K562 (cell line): ENCODE data around the gene FGF10. TPM values are rescaled to one million over a fixed set of nuclear protein-coding genes. Genes with fewer than 3 reads are reported as not detected.

Source experiments
- ATAC-seq: fragments of 200-7000 bp; cut with Tn5 transposase; 3 replicates; pipeline ENCODE4 v1.9.1; 2020; ENCODE audit warnings: moderate library complexity
- BruUV-seq: library from RNA; stranded (reverse); fragments of 400-500 nt; replicated peaks from 2 replicates; lab custom pipeline; 2021; lab: Mats Ljungman, UMichigan
- CTCF ChIA-PET: fragments of 300-600 bp; formaldehyde crosslinking; extraction: SDS; loops from one replicate; lab custom pipeline; 2021; ENCODE audit warnings: low intra/inter-chr PET ratio; lab: Yijun Ruan, JAX
- POLR2A ChIA-PET: fragments of 300-600, 350-650 bp; sonication (Branson Sonifier 250); formaldehyde crosslinking; extraction: SDS; loops from one replicate; lab custom pipeline; 2021; ENCODE audit warnings: antibody characterized with exemption, inconsistent platforms; lab: Yijun Ruan, JAX
- DNase-seq, 4 experiments: peaks; one replicate each; pipeline versions ENCODE4 v3.0.0 to v3.0.0-alpha.2; 2011 to 2018; ENCODE audit warnings: low spot score in 3 of 4, mixed read lengths in 3 of 4; ENCODE audit errors: extremely low read depth in 1 of 4
- FAIRE-seq: peaks from 2 replicates; lab custom pipeline; 2011; peaks lifted over from hg19 to GRCh38; lab: Jason Lieb, UNC
- H2AFZ ChIP-seq: 2 replicates; pipeline ENCODE4 v1.6.0; 2011; ENCODE audit warnings: low read depth, low read length, control low read depth, inconsistent platforms
- H3K27ac ChIP-seq: fragments of 200-600 bp; 3 replicates; pipeline ENCODE4 v1.8.0; 2011; ENCODE audit warnings: low read depth, mild to moderate bottlenecking, control low read depth, inconsistent platforms, low read length, moderate library complexity, mixed read lengths; ENCODE audit errors: extremely low read depth
- H3K27me3 ChIP-seq, 2 experiments: fragments of 300-600 bp in 1 of 2; 2 replicates in 1 of 2; 3 replicates in 1 of 2; pipeline versions ENCODE4 v1.6.0 to v1.8.0; 2011; ENCODE audit warnings: inconsistent platforms in 2 of 2, low read length in 2 of 2, mild to moderate bottlenecking in 1 of 2, mixed read lengths in 1 of 2, moderate library complexity in 1 of 2; ENCODE audit not compliant: control insufficient read depth in 2 of 2, insufficient read depth in 2 of 2
- H3K36me3 ChIP-seq: fragments of 300-600 bp; 3 replicates; pipeline ENCODE4 v1.8.0; 2011; ENCODE audit warnings: mild to moderate bottlenecking, low read length, inconsistent platforms; ENCODE audit not compliant: control insufficient read depth, insufficient read depth
- H3K4me1 ChIP-seq, 2 experiments: fragments of 200-600 bp in 1 of 2; replicated peaks in 1 of 2; 2 replicates in 1 of 2; 3 replicates in 1 of 2; pipeline versions ENCODE4 v1.5.1 to v1.8.0; 2011; ENCODE audit warnings: inconsistent platforms in 2 of 2, low read length in 2 of 2, mild to moderate bottlenecking in 1 of 2, mixed read lengths in 1 of 2, moderate library complexity in 1 of 2; ENCODE audit not compliant: control insufficient read depth in 2 of 2, insufficient read depth in 2 of 2
- H3K4me2 ChIP-seq: 2 replicates; pipeline ENCODE4 v1.6.1; 2011; ENCODE audit warnings: low read length, control low read depth, inconsistent platforms, mixed read lengths; ENCODE audit not compliant: insufficient read depth
- H3K4me3 ChIP-seq: fragments of 200-600 bp; sonication (generic), shearing (Covaris generic); 2 replicates; pipeline ENCODE4 v1.5.1; 2016; ENCODE audit warnings: control low read depth, inconsistent platforms
- H3K79me2 ChIP-seq: fragments of 200-600 bp; 3 replicates; pipeline ENCODE4 v1.8.0; 2011; ENCODE audit warnings: low read length, inconsistent platforms; ENCODE audit not compliant: control insufficient read depth, insufficient read depth
- H3K9ac ChIP-seq, 2 experiments: 2 replicates each; pipeline versions ENCODE4 v1.6.0 to v1.6.1; 2011; ENCODE audit warnings: low read depth in 2 of 2, low read length in 2 of 2, control low read depth in 1 of 2, inconsistent platforms in 1 of 2, mild to moderate bottlenecking in 1 of 2, mixed read lengths in 1 of 2; ENCODE audit not compliant: insufficient read depth in 1 of 2
- H3K9me1 ChIP-seq: one replicate; pipeline ENCODE4 v1.6.0; 2011; ENCODE audit warnings: inconsistent platforms, mild to moderate bottlenecking, low read length, moderate library complexity; ENCODE audit not compliant: control insufficient read depth, insufficient read depth
- H3K9me3 ChIP-seq: replicated peaks from 2 replicates; pipeline ENCODE4 v1.5.1; 2011; ENCODE audit warnings: low read depth, low read length, inconsistent platforms; ENCODE audit not compliant: control insufficient read depth, insufficient read depth
- H4K20me1 ChIP-seq: replicated peaks from 2 replicates; pipeline ENCODE4 v1.6.1; 2011; ENCODE audit warnings: low read length, inconsistent platforms, mixed read lengths; ENCODE audit not compliant: control insufficient read depth, insufficient read depth
- BRF1 ChIP-seq: IDR thresholded peaks from 3 replicates; pipeline ENCODE4 v1.6.1; 2011; ENCODE audit warnings: borderline replicate concordance, mild to moderate bottlenecking; ENCODE audit not compliant: insufficient read length; ENCODE audit errors: extremely low read depth
- FOSL1 ChIP-seq: fragments of 200-800 bp; sonication (Bioruptor generic); conservative IDR thresholded peaks from 2 replicates; pipeline ENCODE4 v1.6.1; 2016; ENCODE audit warnings: missing genetic modification characterization, missing compliant biosample characterization
- FOXM1 ChIP-seq, 2 experiments: fragments of 450-650 bp in 1 of 2; sonication (generic) in 1 of 2; formaldehyde crosslinking in 1 of 2; IDR thresholded peaks; 2 replicates each; pipeline versions ENCODE4 v1.6.1 to v1.9.0; 2017 to 2022; ENCODE audit warnings: low read depth in 2 of 2, mild to moderate bottlenecking in 2 of 2, missing genetic modification reagents in 1 of 2, moderate library complexity in 1 of 2
- GTF2E2 ChIP-seq: fragments of 200-800 bp; sonication (Bioruptor generic); IDR thresholded peaks from 2 replicates; pipeline ENCODE4 v1.6.1; 2016; ENCODE audit warnings: missing genetic modification characterization, missing compliant biosample characterization
- HDAC2 ChIP-seq: fragments of 450-650 bp; IDR thresholded peaks from 2 replicates; pipeline ENCODE4 v1.6.1; 2016; ENCODE audit warnings: mild to moderate bottlenecking
- HNRNPUL1 ChIP-seq: fragments of 200-400 bp; formaldehyde crosslinking; IDR thresholded peaks from 2 replicates; pipeline ENCODE4 v1.6.1; 2017; ENCODE audit warnings: low read length
- KDM1A ChIP-seq, 2 experiments: fragments of 450-650 bp; IDR thresholded peaks; 2 replicates each; pipeline ENCODE4 v1.6.1; 2016; ENCODE audit warnings: mild to moderate bottlenecking in 2 of 2
- KLF1 ChIP-seq: fragments of 450-650 bp; IDR thresholded peaks from 2 replicates; pipeline ENCODE4 v1.6.1; 2016; ENCODE audit warnings: missing genetic modification characterization, missing compliant biosample characterization
- NR1H2 ChIP-seq: sonication (generic); formaldehyde crosslinking; IDR thresholded peaks from 2 replicates; pipeline ENCODE4 v1.4.0; 2020; ENCODE audit warnings: mild to moderate bottlenecking, missing genetic modification reagents
- PML ChIP-seq: IDR thresholded peaks from 2 replicates; pipeline ENCODE4 v1.6.1; 2012; ENCODE audit warnings: low read length, inconsistent platforms
- RAD51 ChIP-seq: fragments of 450-650 bp; IDR thresholded peaks from 2 replicates; pipeline ENCODE4 v1.7.1; 2016; ENCODE audit warnings: low read depth, mild to moderate bottlenecking, borderline replicate concordance
- RBM22 ChIP-seq: fragments of 200-400 bp; formaldehyde crosslinking; IDR thresholded peaks from 2 replicates; pipeline ENCODE4 v1.6.1; 2018; ENCODE audit warnings: low read length, low read depth; ENCODE audit not compliant: poor library complexity, severe bottlenecking
- SRSF3 ChIP-seq: fragments of 200-400 bp; formaldehyde crosslinking; IDR thresholded peaks from 2 replicates; pipeline ENCODE4 v1.6.1; 2016; ENCODE audit warnings: mild to moderate bottlenecking, low read length, moderate library complexity; ENCODE audit not compliant: insufficient read depth
- in situ Hi-C: fragments of 300-500 bp; cut with MboI; formaldehyde crosslinking; loops from 4 replicates; pipeline ENCODE4 v1.15.0; 2018; ENCODE audit warnings: inconsistent platforms, mixed read lengths
- intact Hi-C: fragments of 100-400 bp; cut with micrococcal nuclease; formaldehyde crosslinking; loops from 2 replicates; pipeline ENCODE4 v1.14.2; 2022
- polyA plus RNA-seq, 8 experiments: library from polyadenylated mRNA; depleted of rRNA in 4 of 8; stranded (reverse) in 5 of 8; unstranded in 3 of 8; fragments of >200 nt; fragmentation: Nextera tagmentation in 2 of 8; fragmentation: Illumina TruSeq in 1 of 8; extraction: Ambion mirVana in 2 of 8; extraction: Trizol in 1 of 8; gene quantifications; 2 replicates each; pipeline versions ENCODE4 v1.2.1 to v1.2.3, GENCODE V29; 2011 to 2014; ENCODE audit warnings: inconsistent platforms in 1 of 8, missing spikeins in 1 of 8
- total RNA-seq, 7 experiments: library from RNA; depleted of rRNA in 6 of 7; stranded (reverse); fragments of >200 nt in 6 of 7; fragmentation: Illumina TruSeq in 2 of 7; extraction: Trizol in 2 of 7; gene quantifications; 2 replicates each; pipeline versions ENCODE4 v1.2.1 to v1.2.3, GENCODE V29; 2011 to 2021; ENCODE audit warnings: low replicate concordance in 1 of 7
- TF ChIP-seq, protein P1 (sequence below), 2 experiments: fragments of 450-650 bp in 1 of 2; sonication (generic) in 1 of 2; formaldehyde crosslinking in 1 of 2; IDR thresholded peaks in 1 of 2; conservative IDR thresholded peaks in 1 of 2; 2 replicates each; pipeline versions ENCODE4 v1.6.1 to v1.8.1; 2016 to 2023; ENCODE audit warnings: mild to moderate bottlenecking in 2 of 2, moderate library complexity in 2 of 2, inconsistent platforms in 1 of 2, missing genetic modification reagents in 1 of 2
- TF ChIP-seq, protein P2 (sequence below): fragments of 200-800 bp; sonication (Bioruptor generic); IDR thresholded peaks from 2 replicates; pipeline ENCODE4 v1.6.1; 2017; ENCODE audit warnings: missing genetic modification characterization, missing compliant biosample characterization
- TF ChIP-seq, protein P3 (sequence below): IDR thresholded peaks from 2 replicates; pipeline ENCODE4 v1.6.1; 2011; ENCODE audit not compliant: insufficient read length; ENCODE audit errors: extremely low read depth
- TF ChIP-seq, protein P4 (sequence below): fragments of 450-650 bp; formaldehyde crosslinking; IDR thresholded peaks from 2 replicates; pipeline ENCODE4 v1.4.0; 2020; ENCODE audit warnings: mild to moderate bottlenecking

Gene FGF10
- total and polyA plus RNA-seq, 9 of the 15 experiments (the other 6 are each of a cell fraction or from before 2014, with no cell fraction given): not detected

DNA sequence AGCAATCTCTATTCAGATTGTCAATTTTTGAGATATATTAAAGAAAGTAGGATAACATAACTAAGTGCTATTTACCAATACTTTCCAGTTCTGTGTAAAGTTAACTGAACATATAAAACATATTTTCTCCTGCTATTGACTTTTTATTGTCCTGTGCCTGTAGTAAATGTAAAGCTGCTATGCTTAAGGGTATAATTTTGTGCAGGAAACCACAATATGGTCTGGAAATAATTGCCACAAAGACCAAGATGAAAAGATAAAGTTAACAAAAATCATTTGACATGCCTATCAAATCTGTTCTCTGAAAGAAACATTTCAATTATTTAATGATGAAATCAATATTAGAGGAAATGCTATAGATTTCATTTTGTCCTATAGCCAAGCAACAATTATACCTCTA, 121.3 kb downstream of the FGF10 start:
- ChIA-PET POLR2A (no interaction called here), CTCF (no interaction called here)
- H3K27ac ChIP-seq: no peak overlapping the region
- no peaks in the 10 kb centered on the region for H3K79me2 ChIP-seq
- no peak for DNase-seq
- BruUV-seq: no TSS peak
- H3K27me3 ChIP-seq: no peaks in the 10 kb centered on the region
- no peak for FAIRE-seq
- ATAC-seq: no peak
- no peaks in the 10 kb centered on the region for H3K36me3 ChIP-seq
- H3K4me2 ChIP-seq: no peak overlapping the region
- H3K4me1 ChIP-seq: no peaks in the 10 kb centered on the region
- H3K9me3 ChIP-seq: no peaks in the 10 kb centered on the region
- H4K20me1 ChIP-seq: no peaks in the 10 kb centered on the region
- H3K9me1 ChIP-seq: no peaks in the 10 kb centered on the region
- no peak overlapping the region for H3K4me3 ChIP-seq
- in situ Hi-C loops (no loop called here), intact Hi-C loops (no loop called here)
- H2AFZ ChIP-seq: no peak overlapping the region
- H3K9ac ChIP-seq: no peak overlapping the region
- no peak for TF ChIP-seq FOXM1 (IDR thresholded peaks at IDR 0.05; ENCODE audit: low read depth)
- TF ChIP-seq FOXM1 (CRISPR knock-in tag; IDR thresholded peaks at IDR 0.05; ENCODE audit: low read depth): no peak
- TF ChIP-seq GTF2E2 (tag): no peak
- TF ChIP-seq, protein P1, sequence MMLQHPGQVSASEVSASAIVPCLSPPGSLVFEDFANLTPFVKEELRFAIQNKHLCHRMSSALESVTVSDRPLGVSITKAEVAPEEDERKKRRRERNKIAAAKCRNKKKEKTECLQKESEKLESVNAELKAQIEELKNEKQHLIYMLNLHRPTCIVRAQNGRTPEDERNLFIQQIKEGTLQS (IDR thresholded peaks at IDR 0.05): no peak
- TF ChIP-seq, protein P1 (CRISPR knock-in tag; conservative IDR thresholded peaks at IDR 0.05): no peak
- TF ChIP-seq HNRNPUL1: no peak
- TF ChIP-seq, protein P2, sequence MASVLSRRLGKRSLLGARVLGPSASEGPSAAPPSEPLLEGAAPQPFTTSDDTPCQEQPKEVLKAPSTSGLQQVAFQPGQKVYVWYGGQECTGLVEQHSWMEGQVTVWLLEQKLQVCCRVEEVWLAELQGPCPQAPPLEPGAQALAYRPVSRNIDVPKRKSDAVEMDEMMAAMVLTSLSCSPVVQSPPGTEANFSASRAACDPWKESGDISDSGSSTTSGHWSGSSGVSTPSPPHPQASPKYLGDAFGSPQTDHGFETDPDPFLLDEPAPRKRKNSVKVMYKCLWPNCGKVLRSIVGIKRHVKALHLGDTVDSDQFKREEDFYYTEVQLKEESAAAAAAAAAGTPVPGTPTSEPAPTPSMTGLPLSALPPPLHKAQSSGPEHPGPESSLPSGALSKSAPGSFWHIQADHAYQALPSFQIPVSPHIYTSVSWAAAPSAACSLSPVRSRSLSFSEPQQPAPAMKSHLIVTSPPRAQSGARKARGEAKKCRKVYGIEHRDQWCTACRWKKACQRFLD (CRISPR knock-in tag): no peak
- TF ChIP-seq, protein P3, sequence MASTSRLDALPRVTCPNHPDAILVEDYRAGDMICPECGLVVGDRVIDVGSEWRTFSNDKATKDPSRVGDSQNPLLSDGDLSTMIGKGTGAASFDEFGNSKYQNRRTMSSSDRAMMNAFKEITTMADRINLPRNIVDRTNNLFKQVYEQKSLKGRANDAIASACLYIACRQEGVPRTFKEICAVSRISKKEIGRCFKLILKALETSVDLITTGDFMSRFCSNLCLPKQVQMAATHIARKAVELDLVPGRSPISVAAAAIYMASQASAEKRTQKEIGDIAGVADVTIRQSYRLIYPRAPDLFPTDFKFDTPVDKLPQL: no peak
- TF ChIP-seq BRF1: no peak
- TF ChIP-seq HDAC2: no peak
- no peak for TF ChIP-seq RAD51
- no peak for TF ChIP-seq SRSF3
- TF ChIP-seq FOSL1 (tag): no peak
- no peak for TF ChIP-seq KLF1 (tag)
- no peak for TF ChIP-seq RBM22
- TF ChIP-seq NR1H2 (CRISPR knock-in tag): no peak
- no peak for TF ChIP-seq PML
- TF ChIP-seq, protein P4, sequence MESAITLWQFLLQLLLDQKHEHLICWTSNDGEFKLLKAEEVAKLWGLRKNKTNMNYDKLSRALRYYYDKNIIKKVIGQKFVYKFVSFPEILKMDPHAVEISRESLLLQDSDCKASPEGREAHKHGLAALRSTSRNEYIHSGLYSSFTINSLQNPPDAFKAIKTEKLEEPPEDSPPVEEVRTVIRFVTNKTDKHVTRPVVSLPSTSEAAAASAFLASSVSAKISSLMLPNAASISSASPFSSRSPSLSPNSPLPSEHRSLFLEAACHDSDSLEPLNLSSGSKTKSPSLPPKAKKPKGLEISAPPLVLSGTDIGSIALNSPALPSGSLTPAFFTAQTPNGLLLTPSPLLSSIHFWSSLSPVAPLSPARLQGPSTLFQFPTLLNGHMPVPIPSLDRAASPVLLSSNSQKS (CRISPR knock-in tag): no peak
- no peak for TF ChIP-seq KDM1A (IDR thresholded peaks at IDR 0.05)
